Suppressor macrophage treated with lipopolysaccharide for 1 hour (primary cell): ENCODE measurements around the gene DHRS11.
A peak's percentile ranks its signal among the peaks of the same experiment; 100 is the strongest.

Experiments
- DNase-seq, 3 donors: peaks; one replicate each; pipeline ENCODE4 v3.0.0-alpha.2; 2020 to 2022

DHRS11 gene

GRCh38 chr17:36591434-36592315, at the start of gene DHRS11:
TSS of gene DHRS11 (plus strand) at chr17:36591879. CDS start at chr17:36592010, 131 bp downstream.
- peak; percentile 82 to 95 (median 88) for DNase-seq

- no peak for DNase-seq
These were observed 48.9 kb upstream of the DHRS11 start for GRCh38 chr17:36542755-36543154.

GRCh38 chr17:36544044-36544306, 47.7 kb upstream of the DHRS11 start:
- DNase-seq, result peak; percentile 64 to 67 (median 64)

- DNase-seq, result peak; percentile 95 to 100 (median 99)
These were observed 47.2 kb upstream of the DHRS11 start, which contains the start of gene GGNBP2 for GRCh38 chr17:36544307-36545076. TSS of gene GGNBP2 (plus strand) at chr17:36544919. CDS start at chr17:36545725, 806 bp downstream.

GRCh38 chr17:36545077-36545464, 46.6 kb upstream of the DHRS11 start:
- no peak for DNase-seq

- peak; percentile 96 to 97 (median 97) for DNase-seq
These were observed 45.9 kb upstream of the DHRS11 start for GRCh38 chr17:36545465-36546417.

- peak; percentile 8 to 43 (median 32) for DNase-seq
These were observed 45.1 kb upstream of the DHRS11 start for GRCh38 chr17:36546418-36547093.

GRCh38 chr17:36547776-36548175, 43.9 kb upstream of the DHRS11 start:
- DNase-seq, result no peak

GRCh38 chr17:36550491-36551417, 40.9 kb upstream of the DHRS11 start:
- DNase-seq, result peak in 2 of 3 donors; percentile 26 to 32

GRCh38 chr17:36553459-36553858, 38.2 kb upstream of the DHRS11 start:
- DNase-seq, result no peak

- no peak for DNase-seq
These were observed 25.6 kb upstream of the DHRS11 start for GRCh38 chr17:36566081-36566480.

GRCh38 chr17:36575028-36575427, 16.7 kb upstream of the DHRS11 start:
- DNase-seq, result no peak

- no peak for DNase-seq
These were observed 14.9 kb upstream of the DHRS11 start for GRCh38 chr17:36576793-36577192.

GRCh38 chr17:36578671-36579070, 13.0 kb upstream of the DHRS11 start:
- no peak for DNase-seq

GRCh38 chr17:36583787-36584186, 7.9 kb upstream of the DHRS11 start:
- no peak for DNase-seq

- no peak for DNase-seq
These were observed 5.5 kb upstream of the DHRS11 start for GRCh38 chr17:36586138-36586537.

GRCh38 chr17:36590082-36590481, 1.6 kb upstream of the DHRS11 start:
- DNase-seq, result no peak

- peak; percentile 25 to 59 (median 25) for DNase-seq
These were observed 637 bp downstream of the DHRS11 start for GRCh38 chr17:36592316-36592715.

- DNase-seq, result peak; percentile 55 to 68 (median 64)
These were observed 1.1 kb downstream of the DHRS11 start for GRCh38 chr17:36592716-36593321.

- peak; percentile 78 to 80 (median 80) for DNase-seq
These were observed 2.1 kb downstream of the DHRS11 start for GRCh38 chr17:36593656-36594316.
